A549 (cell line): ENCODE measurements around the gene OGFR. TPM values are rescaled to one million over a fixed set of nuclear protein-coding genes. Genes with fewer than 3 reads are reported as not detected.

Experiments used
- ATAC-seq, 2 experiments: fragments of 200-7000 bp in 1 of 2; fragments of >200 bp in 1 of 2; cut with Nextera tagmentation in 1 of 2; cut with Tn5 transposase in 1 of 2; 3 replicates each; pipeline versions ENCODE4 v1.8.0 to v1.9.1; 2018 to 2020; ENCODE audit warnings: mild to moderate bottlenecking in 1 of 2, moderate library complexity in 1 of 2
- CTCF ChIA-PET: fragments of 300-600 bp; sonication (Branson Sonifier 250); formaldehyde crosslinking; extraction: SDS; loops from one replicate; lab custom pipeline; 2021; ENCODE audit warnings: antibody characterized with exemption, inconsistent platforms; lab: Yijun Ruan, JAX
- POLR2A ChIA-PET: fragments of 350-600 bp; formaldehyde crosslinking; extraction: SDS; loops from one replicate; lab custom pipeline; 2021; ENCODE audit warnings: antibody characterized with exemption, inconsistent platforms; lab: Yijun Ruan, JAX
- DNase-seq, 2 experiments: peaks; one replicate each; pipeline versions ENCODE4 v3.0.0 to v3.0.0-alpha.2; 2011 to 2016; ENCODE audit warnings: low read depth in 1 of 2, low spot score in 1 of 2
- FAIRE-seq: peaks from 2 replicates; lab custom pipeline; 2011; peaks lifted over from hg19 to GRCh38; lab: Jason Lieb, UNC
- H3K27ac ChIP-seq, 2 experiments: fragments of >200 bp; sonication (Bioruptor Twin); formaldehyde crosslinking; 3 replicates each; pipeline ENCODE4 v1.5.1; 2016 to 2017
- H3K4me1 ChIP-seq: fragments of >200 bp; sonication (Bioruptor Twin); formaldehyde crosslinking; 3 replicates; pipeline ENCODE4 v1.6.1; 2016
- H3K4me2 ChIP-seq: fragments of >200 bp; sonication (Bioruptor Twin); formaldehyde crosslinking; 3 replicates; pipeline ENCODE4 v1.6.1; 2016
- H3K4me3 ChIP-seq: fragments of >200 bp; sonication (Bioruptor Twin); formaldehyde crosslinking; 3 replicates; pipeline ENCODE4 v1.5.1; 2016
- H3K9me3 ChIP-seq: fragments of >200 bp; sonication (Bioruptor Twin); formaldehyde crosslinking; 3 replicates; pipeline ENCODE4 v1.6.1; 2016
- BHLHE40 ChIP-seq: IDR thresholded peaks from 2 replicates; pipeline ENCODE4 v1.6.1; 2012; ENCODE audit warnings: low read depth, low read length, inconsistent platforms
- CBX8 ChIP-seq: fragments of 200-600 bp; sonication (generic); IDR thresholded peaks from 2 replicates; pipeline ENCODE4 v1.6.1; 2016
- CTCF ChIP-seq: fragments of >200 bp; sonication (Bioruptor Twin); formaldehyde crosslinking; IDR thresholded peaks from 3 replicates; pipeline ENCODE4 v1.5.1; 2016
- HDAC2 ChIP-seq: fragments of 200-600 bp; sonication (generic); IDR thresholded peaks from 2 replicates; pipeline ENCODE4 v1.6.1; 2016
- HEYL ChIP-seq: fragments of 250-450 bp; sonication (Bioruptor Pico); IDR thresholded peaks from 2 replicates; pipeline ENCODE4 v1.8.0; 2021; ENCODE audit warnings: mild to moderate bottlenecking, moderate library complexity
- HOXA7 ChIP-seq: fragments of 250-450 bp; sonication (Bioruptor Pico); IDR thresholded peaks from 2 replicates; pipeline ENCODE4 v1.5.0; 2020; ENCODE audit warnings: mild to moderate bottlenecking, moderate library complexity
- HOXB13 ChIP-seq: fragments of 250-450 bp; sonication (Bioruptor Pico); IDR thresholded peaks from 2 replicates; pipeline ENCODE4 v1.5.0; 2020; ENCODE audit warnings: low read depth, mild to moderate bottlenecking, moderate library complexity
- JUN ChIP-seq, 2 experiments: fragments of >200 bp; sonication (Bioruptor Twin); formaldehyde crosslinking; IDR thresholded peaks; 2 replicates in 1 of 2; 3 replicates in 1 of 2; pipeline ENCODE4 v1.6.1; 2016 to 2017
- KDM1A ChIP-seq: fragments of 200-600 bp; sonication (generic); IDR thresholded peaks from 2 replicates; pipeline ENCODE4 v1.6.1; 2016; ENCODE audit warnings: low read depth, mild to moderate bottlenecking
- NFE2L2 ChIP-seq: fragments of 150-350 bp; conservative IDR thresholded peaks from 2 replicates; pipeline ENCODE4 v1.6.1; 2014; ENCODE audit warnings: low read length
- NPAS2 ChIP-seq: fragments of 250-450 bp; sonication (Bioruptor Pico); IDR thresholded peaks from 2 replicates; pipeline ENCODE4 v1.8.0; 2022; ENCODE audit warnings: mild to moderate bottlenecking, moderate library complexity, borderline replicate concordance
- POLR2A ChIP-seq: IDR thresholded peaks from 2 replicates; pipeline ENCODE4 v1.6.1; 2012; ENCODE audit warnings: mild to moderate bottlenecking, low read length
- RARB ChIP-seq: fragments of 250-450 bp; sonication (Bioruptor Pico); IDR thresholded peaks from 2 replicates; pipeline ENCODE4 v1.8.0; 2021; ENCODE audit warnings: mild to moderate bottlenecking, moderate library complexity
- SMC3 ChIP-seq: fragments of >200 bp; sonication (Bioruptor Twin); formaldehyde crosslinking; IDR thresholded peaks from 3 replicates; pipeline ENCODE4 v1.6.1; 2018; ENCODE audit warnings: inconsistent platforms
- SREBF2 ChIP-seq: fragments of 450-650 bp; IDR thresholded peaks from 2 replicates; pipeline ENCODE4 v1.6.1; 2014; ENCODE audit warnings: mild to moderate bottlenecking, moderate library complexity
- USF2 ChIP-seq: fragments of 450-650 bp; IDR thresholded peaks from 2 replicates; pipeline ENCODE4 v1.6.1; 2014; ENCODE audit warnings: antibody characterized with exemption
- ZC3H11A ChIP-seq: fragments of 450-650 bp; IDR thresholded peaks from 2 replicates; pipeline ENCODE4 v1.6.1; 2014; ENCODE audit warnings: antibody characterized with exemption, mild to moderate bottlenecking
- ZFP36 ChIP-seq: fragments of 450-650 bp; IDR thresholded peaks from 2 replicates; pipeline ENCODE4 v1.6.1; 2014; ENCODE audit warnings: borderline replicate concordance; ENCODE audit not compliant: partially characterized antibody
- ZNF302 ChIP-seq: fragments of 250-450 bp; sonication (Bioruptor Pico); IDR thresholded peaks from 2 replicates; pipeline ENCODE4 v1.9.0; 2021; ENCODE audit warnings: inconsistent platforms, mild to moderate bottlenecking, moderate library complexity
- WGBS: methylation state at CpG from one replicate; pipeline ENCODE4 v1.1.6; 2017; ENCODE audit errors: missing lambda C conversion rate; 5-methylcytosine and 5-hydroxymethylcytosine counted together
- polyA plus RNA-seq, 4 experiments: library from polyadenylated mRNA; depleted of rRNA in 3 of 4; stranded (reverse); fragments of >200 nt; fragmentation: RNase III in 1 of 4; extraction: RNeasy Plus Mini Kit Qiagen cat#74134 plus additional on column Dnase treatment in 1 of 4; gene quantifications; 2 replicates in 3 of 4; 3 replicates in 1 of 4; pipeline ENCODE4 v1.2.3, GENCODE V29; 2011 to 2017
- TF ChIP-seq, protein P1 (sequence below): fragments of 250-450 bp; sonication (Bioruptor Pico); IDR thresholded peaks from 2 replicates; pipeline ENCODE4 v1.5.0; 2020; ENCODE audit warnings: low read depth, mild to moderate bottlenecking, moderate library complexity
- TF ChIP-seq, protein P2 (sequence below): fragments of >200 bp; sonication (Bioruptor Twin); formaldehyde crosslinking; IDR thresholded peaks from 2 replicates; pipeline ENCODE4 v1.6.1; 2016
- TF ChIP-seq, protein P3 (sequence below): IDR thresholded peaks from 2 replicates; pipeline ENCODE4 v1.6.1; 2012; ENCODE audit warnings: low read depth, borderline replicate concordance

OGFR gene
- polyA plus RNA-seq, 2 of the 4 experiments (the other 2 are of a cell fraction), result 15.9 to 35.6 TPM

DNA sequence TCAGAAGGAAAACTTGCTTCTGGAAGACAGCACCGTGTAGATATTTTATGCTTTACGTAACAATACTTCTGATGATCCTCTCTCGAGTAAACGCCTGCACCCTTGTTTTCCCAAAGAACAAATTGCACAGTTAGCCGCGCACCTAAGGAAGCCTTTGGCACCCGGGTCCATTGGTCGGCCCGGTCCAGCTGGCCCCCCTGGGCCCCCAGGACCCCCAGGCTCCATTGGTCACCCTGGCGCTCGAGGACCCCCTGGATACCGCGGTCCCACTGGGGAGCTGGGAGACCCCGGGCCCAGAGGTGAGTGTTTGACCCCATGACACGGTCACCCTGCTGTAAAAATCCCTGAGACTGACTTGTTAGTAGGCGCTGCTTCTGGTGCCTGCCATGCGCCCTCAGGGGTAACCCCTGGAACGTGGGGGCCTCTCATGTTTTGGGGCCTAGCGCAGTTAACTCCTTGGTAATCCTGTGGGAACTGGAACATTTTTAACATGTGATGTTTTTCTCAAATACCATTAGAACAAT is 32.4 kb downstream of the OGFR start:
- no peak overlapping the region for H3K4me2 ChIP-seq
- DNase-seq, result no peak
- CTCF ChIA-PET, result interaction anchor here (1.0 to 1.2 kb wide), 4 partner anchors 9 to 46 kb away, joined by 3 read pairs; no protein-coding TSS in a partner anchor
- WGBS, result 74% methylated on average over 19 of the region's 19 CpGs
- TF ChIP-seq HEYL (CRISPR knock-in tag), result no peak
- no peak for TF ChIP-seq ZFP36
- TF ChIP-seq JUN (IDR thresholded peaks at IDR 0.05), result no peak
- TF ChIP-seq HOXB13 (CRISPR knock-in tag), result no peak
- no peak for TF ChIP-seq NPAS2 (CRISPR knock-in tag)
- TF ChIP-seq POLR2A, result no peak
- no peak for TF ChIP-seq CTCF
- peaks cover 13% of the 10 kb centered on the region; the same call in 2 of the 3 replicates for H3K4me1 ChIP-seq
- H3K27ac ChIP-seq, result no peak overlapping the region
- POLR2A ChIA-PET, result no interaction called here
- no peak for ATAC-seq
- H3K4me3 ChIP-seq, result no peak overlapping the region
- no peak for FAIRE-seq
- no peaks in the 10 kb centered on the region for H3K9me3 ChIP-seq

- Histone ChIP-seq H3K4me3 (no peak overlapping the region), H3K27ac (no peak overlapping the region), H3K4me1 (peaks cover 7% of the 10 kb centered on the region; the same call in 2 of the 3 replicates), H3K9me3 (no peaks in the 10 kb centered on the region), H3K4me2 (no peak overlapping the region)
- ChIA-PET CTCF (interaction anchor here (0.6 to 1.2 kb wide), 2 partner anchors 10 to 11 kb away, joined by 3 to 7 read pairs; no protein-coding TSS in a partner anchor), POLR2A (no interaction called here)
- ATAC-seq (no peak), FAIRE-seq (no peak), DNase-seq (no peak)
- TF ChIP-seq, protein P1, sequence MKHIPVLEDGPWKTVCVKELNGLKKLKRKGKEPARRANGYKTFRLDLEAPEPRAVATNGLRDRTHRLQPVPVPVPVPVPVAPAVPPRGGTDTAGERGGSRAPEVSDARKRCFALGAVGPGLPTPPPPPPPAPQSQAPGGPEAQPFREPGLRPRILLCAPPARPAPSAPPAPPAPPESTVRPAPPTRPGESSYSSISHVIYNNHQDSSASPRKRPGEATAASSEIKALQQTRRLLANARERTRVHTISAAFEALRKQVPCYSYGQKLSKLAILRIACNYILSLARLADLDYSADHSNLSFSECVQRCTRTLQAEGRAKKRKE, result no peak
- TF ChIP-seq KDM1A, result no peak
- TF ChIP-seq, protein P2, sequence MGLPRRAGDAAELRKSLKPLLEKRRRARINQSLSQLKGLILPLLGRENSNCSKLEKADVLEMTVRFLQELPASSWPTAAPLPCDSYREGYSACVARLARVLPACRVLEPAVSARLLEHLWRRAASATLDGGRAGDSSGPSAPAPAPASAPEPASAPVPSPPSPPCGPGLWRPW, result no peak
- no peak for TF ChIP-seq USF2
- TF ChIP-seq CBX8, result no peak
- no peak for TF ChIP-seq BHLHE40
- TF ChIP-seq, protein P3, sequence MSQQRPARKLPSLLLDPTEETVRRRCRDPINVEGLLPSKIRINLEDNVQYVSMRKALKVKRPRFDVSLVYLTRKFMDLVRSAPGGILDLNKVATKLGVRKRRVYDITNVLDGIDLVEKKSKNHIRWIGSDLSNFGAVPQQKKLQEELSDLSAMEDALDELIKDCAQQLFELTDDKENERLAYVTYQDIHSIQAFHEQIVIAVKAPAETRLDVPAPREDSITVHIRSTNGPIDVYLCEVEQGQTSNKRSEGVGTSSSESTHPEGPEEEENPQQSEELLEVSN, result no peak
- no peak for TF ChIP-seq ZNF302 (CRISPR knock-in tag)
- no peak for TF ChIP-seq NFE2L2
- no peak for TF ChIP-seq RARB
- TF ChIP-seq SREBF2, result no peak
- no peak for TF ChIP-seq HEYL (CRISPR knock-in tag)
- no peak for TF ChIP-seq SMC3
- no peak for TF ChIP-seq ZC3H11A
- no peak for TF ChIP-seq HOXA7 (CRISPR knock-in tag)
- TF ChIP-seq NPAS2 (CRISPR knock-in tag), result no peak
- no peak for TF ChIP-seq HDAC2
- 89% methylated on average over 8 of the region's 8 CpGs for WGBS
Measured at GRCh38 chr20:62837790-62838127, 33.1 kb downstream of the OGFR start.
